ENCODE measurements around the gene RFT1.

GRCh38 chr3:53166206-53166605 lies 36.0 kb upstream of the RFT1 start:
- TF ChIP-seq CTCF (IDR thresholded peaks at IDR 0.05; ENCODE audit: low read depth, low read length, poor library complexity, severe bottlenecking) (no peak), EZH2phosphoT487 (IDR thresholded peaks at IDR 0.05; ENCODE audit: borderline replicate concordance, low read length) (no peak)

All from DOHH2 (cell line).